MCF 10A (cell line): ENCODE results near the gene DIDO1. TPM values are rescaled to one million over a fixed set of nuclear protein-coding genes. Genes with fewer than 3 reads are reported as not detected.

Experiments
- BruUV-seq: library from RNA; stranded (reverse); fragments of 400-500 nt; replicated peaks from 2 replicates; lab custom pipeline; 2021; lab: Mats Ljungman, UMichigan
- CTCF ChIA-PET: fragments of 300-600 bp; sonication (Branson Sonifier 250); formaldehyde crosslinking; extraction: SDS; loops from one replicate; lab custom pipeline; 2021; ENCODE audit warnings: antibody characterized with exemption, inconsistent platforms; lab: Yijun Ruan, JAX
- POLR2A ChIA-PET: fragments of 300-600, 350-650 bp; sonication (Branson Sonifier 250); formaldehyde crosslinking; extraction: SDS; loops from one replicate; lab custom pipeline; 2020; ENCODE audit warnings: antibody characterized with exemption, inconsistent platforms; lab: Yijun Ruan, JAX
- DNase-seq: peaks from one replicate; pipeline ENCODE4 v3.0.0-alpha.2; 2018; ENCODE audit not compliant: unreplicated experiment
- H3K27ac Mint-ChIP-seq: one replicate; pipeline ENCODE4 v1.8.0; 2022; ENCODE audit warnings: mild to moderate bottlenecking, low read depth, mixed read lengths; ENCODE audit not compliant: unreplicated experiment
- H3K27me3 Mint-ChIP-seq: one replicate; pipeline ENCODE4 v1.8.0; 2022; ENCODE audit warnings: mixed read lengths; ENCODE audit not compliant: insufficient read depth, unreplicated experiment
- H3K36me3 Mint-ChIP-seq: one replicate; pipeline ENCODE4 v1.8.0; 2022; ENCODE audit warnings: mild to moderate bottlenecking, moderate library complexity, mixed read lengths; ENCODE audit not compliant: insufficient read depth, unreplicated experiment
- H3K4me1 Mint-ChIP-seq: one replicate; pipeline ENCODE4 v1.8.0; 2022; ENCODE audit warnings: mixed read lengths; ENCODE audit not compliant: insufficient read depth, unreplicated experiment
- H3K4me3 Mint-ChIP-seq: one replicate; pipeline ENCODE4 v1.8.0; 2022; ENCODE audit warnings: mild to moderate bottlenecking, moderate library complexity, mixed read lengths; ENCODE audit not compliant: unreplicated experiment
- H3K9me3 Mint-ChIP-seq: one replicate; pipeline ENCODE4 v1.8.0; 2022; ENCODE audit warnings: mixed read lengths; ENCODE audit not compliant: unreplicated experiment
- CTCF ChIP-seq: fragments of 200-600 bp; IDR thresholded peaks from one replicate; pipeline ENCODE4 v1.8.0; 2022; ENCODE audit warnings: antibody characterized with exemption, mild to moderate bottlenecking; ENCODE audit not compliant: unreplicated experiment
- intact Hi-C: fragments of 100-400 bp; cut with micrococcal nuclease; formaldehyde crosslinking; loops from 2 replicates; pipeline ENCODE4 v1.14.1; 2022
- total RNA-seq: library from RNA; stranded (reverse); gene quantifications from 2 replicates; pipeline ENCODE4 v1.2.3, GENCODE V29; 2022

The DIDO1 gene
- total RNA-seq, 1 experiment from 2014 or later: 36.8 TPM

- CTCF ChIA-PET: interaction anchor here (0.6 to 1.5 kb wide), 3 partner anchors 14 to 1095 kb away, joined by 3 to 9 read pairs (median 3); no protein-coding TSS in a partner anchor
- DNase-seq: no peak
- TF ChIP-seq CTCF: no peak
- Mint-ChIP-seq H3K27me3 (no peaks in the 10 kb centered on the region), H3K36me3 (no peaks in the 10 kb centered on the region), H3K27ac (no peak overlapping the region), H3K9me3 (no peaks in the 10 kb centered on the region), H3K4me1 (no peaks in the 10 kb centered on the region), H3K4me3 (no peak overlapping the region)
- intact Hi-C loops: no loop called here
- no TSS peak for BruUV-seq
- POLR2A ChIA-PET: interaction anchor here (0.6 to 1.1 kb wide), 2 partner anchors 14 to 95 kb away, joined by 3 read pairs; no protein-coding TSS in a partner anchor
Measured at GRCh38 chr20:62963614-62964397, 37.5 kb upstream of the DIDO1 start.

- H3K27me3 Mint-ChIP-seq: no peaks in the 10 kb centered on the region
- POLR2A ChIA-PET: no interaction called here
- no peaks in the 10 kb centered on the region for H3K4me1 Mint-ChIP-seq
- no TSS peak for BruUV-seq
- CTCF ChIA-PET: interaction anchor here (0.6 kb wide), 1 partner anchor 1096 kb away, joined by 3 read pairs; no protein-coding TSS in a partner anchor
- no peaks in the 10 kb centered on the region for H3K9me3 Mint-ChIP-seq
- intact Hi-C loops: no loop called here
- no peak for DNase-seq
- no peak overlapping the region for H3K4me3 Mint-ChIP-seq
- no peak for TF ChIP-seq CTCF
- H3K27ac Mint-ChIP-seq: no peak overlapping the region
- no peaks in the 10 kb centered on the region for H3K36me3 Mint-ChIP-seq
Measured at GRCh38 chr20:62962891-62963613, 36.7 kb upstream of the DIDO1 start.

GRCh38 chr20:62962221-62962879 lies 36.0 kb upstream of the DIDO1 start:
- H3K9me3 Mint-ChIP-seq: no peaks in the 10 kb centered on the region
- H3K36me3 Mint-ChIP-seq: no peaks in the 10 kb centered on the region
- no peaks in the 10 kb centered on the region for H3K27me3 Mint-ChIP-seq
- no TSS peak for BruUV-seq
- no peak overlapping the region for H3K4me3 Mint-ChIP-seq
- ChIA-PET CTCF (interaction anchor here (0.8 to 1.6 kb wide), 2 partner anchors 8 to 87 kb away, joined by 3 to 5 read pairs; no protein-coding TSS in a partner anchor), POLR2A (no interaction called here)
- H3K4me1 Mint-ChIP-seq: no peaks in the 10 kb centered on the region
- no peak for DNase-seq
- intact Hi-C loops: no loop called here
- H3K27ac Mint-ChIP-seq: no peak overlapping the region
- TF ChIP-seq CTCF: no peak
